Spleen (tissue), 7 donors: Measurements from ENCODE around the gene NOSIP.

Experiments used
- POLR2AphosphoS5 ChIP-seq, 3 donors: sonication (generic); formaldehyde crosslinking; IDR thresholded peaks; one replicate each; pipeline ENCODE4 v1.5.1; 2017; ENCODE audit warnings: antibody characterized with exemption in 3 of 3
- TF ChIP-seq, protein P1 (sequence below), 11 experiments: fragments of 200-600 bp in 7 of 11; fragments of 450-650 bp in 4 of 11; sonication (generic) in 4 of 11; IDR thresholded peaks in 8 of 11; conservative IDR thresholded peaks in 3 of 11; 1 replicate in 7 of 11; 2 replicates in 4 of 11; pipeline versions ENCODE4 v1.4.0 to v1.8.0; 2016 to 2021; ENCODE audit warnings: antibody characterized with exemption in 11 of 11, inconsistent platforms in 4 of 11, mild to moderate bottlenecking in 1 of 11
- donor health status: DM: no; HTN: no; CAD: no; lungs with moderate emphysema.
- donor health status: DM: no; HTN: no; CAD: no.
- donor health status: DM: no; HTN: no; CAD: no.

DNA sequence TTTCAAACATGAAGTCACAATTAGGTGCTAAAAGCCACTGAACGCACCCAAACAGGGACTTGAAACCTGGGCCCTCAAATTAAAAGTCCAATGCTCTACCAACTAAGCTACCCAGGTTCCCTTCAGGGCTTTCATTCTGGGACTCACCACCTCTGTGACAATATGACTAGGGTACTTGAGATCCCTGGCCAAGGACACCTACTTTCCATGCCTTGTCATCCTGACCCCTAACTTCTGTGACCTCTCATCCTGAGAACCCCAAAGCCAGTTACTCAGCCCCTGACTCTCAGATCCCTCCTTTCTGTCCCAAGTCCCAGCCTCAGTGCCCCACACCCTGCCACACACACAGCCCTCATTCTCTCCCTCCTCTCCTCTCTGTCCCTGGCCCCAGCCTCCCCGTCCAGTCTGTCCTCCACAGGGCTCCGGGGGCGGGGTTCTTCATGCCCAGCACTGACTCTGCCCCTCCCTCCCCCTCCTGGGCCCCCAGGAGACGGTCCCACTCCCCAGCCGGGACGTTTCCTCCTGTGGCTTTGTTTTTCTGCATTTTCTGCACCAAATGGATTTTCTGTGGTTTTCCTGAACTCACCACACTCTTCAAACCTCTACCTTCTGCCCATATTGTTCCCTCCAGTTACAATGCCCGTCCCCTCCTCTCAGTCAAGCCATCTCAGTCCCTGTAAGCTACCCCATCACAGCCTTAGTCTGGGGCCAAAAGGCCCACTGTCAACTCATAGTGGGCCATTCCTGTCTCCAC lies 45.5 kb downstream of the NOSIP start:
- TF ChIP-seq, protein P1, sequence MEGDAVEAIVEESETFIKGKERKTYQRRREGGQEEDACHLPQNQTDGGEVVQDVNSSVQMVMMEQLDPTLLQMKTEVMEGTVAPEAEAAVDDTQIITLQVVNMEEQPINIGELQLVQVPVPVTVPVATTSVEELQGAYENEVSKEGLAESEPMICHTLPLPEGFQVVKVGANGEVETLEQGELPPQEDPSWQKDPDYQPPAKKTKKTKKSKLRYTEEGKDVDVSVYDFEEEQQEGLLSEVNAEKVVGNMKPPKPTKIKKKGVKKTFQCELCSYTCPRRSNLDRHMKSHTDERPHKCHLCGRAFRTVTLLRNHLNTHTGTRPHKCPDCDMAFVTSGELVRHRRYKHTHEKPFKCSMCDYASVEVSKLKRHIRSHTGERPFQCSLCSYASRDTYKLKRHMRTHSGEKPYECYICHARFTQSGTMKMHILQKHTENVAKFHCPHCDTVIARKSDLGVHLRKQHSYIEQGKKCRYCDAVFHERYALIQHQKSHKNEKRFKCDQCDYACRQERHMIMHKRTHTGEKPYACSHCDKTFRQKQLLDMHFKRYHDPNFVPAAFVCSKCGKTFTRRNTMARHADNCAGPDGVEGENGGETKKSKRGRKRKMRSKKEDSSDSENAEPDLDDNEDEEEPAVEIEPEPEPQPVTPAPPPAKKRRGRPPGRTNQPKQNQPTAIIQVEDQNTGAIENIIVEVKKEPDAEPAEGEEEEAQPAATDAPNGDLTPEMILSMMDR (IDR thresholded peaks at IDR 0.05 in 8 of 11, conservative IDR thresholded peaks at IDR 0.05 in 3 of 11), result no peak
- TF ChIP-seq POLR2AphosphoS5 (IDR thresholded peaks at IDR 0.05), result no peak
